Activated T-cell treated with anti-CD3 and anti-CD28 coated beads for 1 hour (primary cell): ENCODE measurements around the gene FRMPD3.
"Not testable (repeated sequence)": the region's sequence is repeated elsewhere in the genome, so short reads cannot be mapped to it uniquely, and the experiment has no call there.

ENCODE experiments used
- DNase-seq: peaks from one replicate; pipeline ENCODE4 v3.0.0-alpha.2; 2020; ENCODE audit warnings: low read depth

FRMPD3 gene

DNA sequence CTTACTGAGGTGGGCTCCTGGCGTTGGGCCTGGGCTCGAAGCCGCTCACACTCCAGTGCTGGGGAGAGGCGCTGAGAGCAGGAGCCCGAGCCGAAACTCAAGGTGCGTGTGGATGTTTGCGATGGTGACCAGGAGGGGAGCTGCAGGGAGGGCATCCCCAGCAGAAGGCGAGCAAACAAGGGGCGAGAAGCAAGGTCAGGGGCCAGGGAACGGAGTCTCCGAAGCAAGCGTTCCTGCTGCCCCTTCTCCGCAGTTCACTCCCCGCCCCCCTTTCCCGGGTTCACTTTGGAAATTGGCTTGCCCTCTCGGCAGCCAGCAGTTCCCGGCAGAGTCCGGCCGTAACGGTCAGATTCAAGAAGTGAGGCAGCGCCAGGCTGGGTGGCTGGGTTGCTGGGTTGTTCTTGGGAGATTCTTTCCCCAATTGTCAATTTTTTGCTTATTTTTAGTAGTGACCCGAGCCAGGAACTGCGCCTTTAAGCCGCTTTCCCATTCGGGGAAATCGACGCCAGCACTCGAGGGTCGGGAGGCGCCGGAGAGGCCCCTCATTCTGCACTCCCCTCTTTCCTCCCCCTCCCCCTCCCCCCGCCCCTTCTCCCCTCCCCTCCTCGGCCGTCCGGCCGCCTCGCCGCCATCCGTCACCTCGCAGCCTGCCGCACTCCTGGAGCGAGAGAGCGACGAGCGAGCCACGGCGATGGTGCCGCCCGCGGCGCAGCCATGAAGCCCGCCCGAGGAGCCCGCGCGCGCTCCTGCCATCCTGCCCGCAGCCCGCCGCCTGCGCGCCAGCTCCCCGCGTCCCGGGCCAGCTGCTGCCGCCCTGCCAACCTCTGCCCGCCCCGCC is at the start of gene FRMPD3:
Gene FRMPD3, plus strand, starts transcription at position 655 of the 838 bp plus-strand sequence. CDS start 76,937 bp downstream, outside the sequence.
- DNase-seq = no peak

- DNase-seq = no peak
Observed at GRCh38 chrX:107420571-107420970, 28.9 kb upstream of the FRMPD3 start.

GRCh38 chrX:107421337-107421861 is 28.1 kb upstream of the FRMPD3 start:
- no peak for DNase-seq

- peak; percentile 6 for DNase-seq
Observed at GRCh38 chrX:107429090-107429489, 20.4 kb upstream of the FRMPD3 start.

GRCh38 chrX:107440187-107440586 is 9.3 kb upstream of the FRMPD3 start:
- no peak for DNase-seq

DNA sequence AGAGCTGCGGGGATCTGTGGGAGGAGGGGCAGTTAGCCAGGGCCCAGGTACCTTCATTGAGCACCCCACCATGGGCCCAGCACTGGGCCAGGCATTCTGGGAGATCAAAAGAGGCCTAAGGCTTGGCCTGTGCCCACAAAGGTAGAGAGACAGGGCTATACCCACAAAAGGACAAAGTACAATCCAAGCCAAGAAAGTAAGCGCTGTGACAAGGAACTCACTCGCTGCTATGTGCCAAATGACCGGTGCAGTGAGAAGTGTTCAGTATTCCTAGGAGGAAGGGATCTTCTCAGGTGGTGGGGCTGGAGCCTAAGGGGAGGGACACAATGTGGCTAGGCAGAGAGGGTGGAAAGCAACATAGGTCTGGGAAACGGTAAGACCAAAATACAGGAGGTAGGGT is 8.8 kb upstream of the FRMPD3 start:
- DNase-seq = no peak

DNA sequence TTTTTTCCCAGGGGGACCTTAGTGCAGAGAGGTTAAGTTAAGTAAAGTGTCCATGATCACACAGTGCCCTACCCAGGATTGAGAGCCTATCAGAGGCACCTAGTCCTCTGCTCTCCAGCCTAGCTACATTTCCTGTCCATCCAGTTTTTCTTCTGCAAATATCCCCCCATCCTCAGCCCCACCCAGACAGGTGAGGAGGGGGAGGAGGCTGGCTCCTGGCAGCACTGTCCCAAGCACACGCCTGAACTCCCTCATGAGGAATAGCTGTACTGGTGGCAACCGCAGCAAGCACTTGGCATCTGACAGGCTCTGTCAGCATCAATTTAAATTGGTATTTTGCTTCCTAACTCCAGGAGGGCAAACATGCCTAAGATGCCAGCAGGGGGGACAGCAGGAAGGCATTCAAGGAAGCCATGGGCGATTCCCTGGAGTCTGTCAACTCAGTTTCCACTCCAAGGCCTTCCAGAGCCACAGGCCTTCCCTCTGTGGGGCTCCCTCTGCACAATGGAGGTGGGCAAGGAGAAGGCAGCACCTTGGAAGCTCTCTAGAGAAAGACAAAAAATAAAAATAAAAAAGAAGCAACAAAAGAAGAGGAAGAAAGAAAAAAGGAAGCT is 6.4 kb upstream of the FRMPD3 start:
- no peak for DNase-seq

- DNase-seq = no peak
Observed at GRCh38 chrX:107445146-107445545, 4.3 kb upstream of the FRMPD3 start.

DNA sequence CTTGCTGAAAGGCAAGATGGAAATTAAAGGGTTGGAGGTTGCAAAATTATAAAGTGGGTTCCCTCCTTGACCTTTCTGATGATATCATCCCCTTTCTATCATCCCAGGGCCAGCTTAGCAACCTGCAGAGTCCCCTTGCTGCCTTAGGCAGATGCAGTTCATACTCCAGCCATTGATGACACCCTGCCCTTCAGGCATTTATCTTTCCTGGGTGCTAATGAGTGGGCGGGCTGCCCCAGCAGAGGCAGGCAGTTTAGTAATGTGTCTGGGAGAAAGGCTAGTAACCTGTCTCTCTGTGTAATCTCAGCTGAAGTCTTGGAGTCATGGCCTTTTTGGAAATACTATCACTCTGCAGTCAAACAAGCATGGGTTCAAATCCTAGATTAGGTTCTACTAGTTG is 3.8 kb upstream of the FRMPD3 start:
- no peak for DNase-seq

GRCh38 chrX:107447642-107448041 is 1.8 kb upstream of the FRMPD3 start:
- no peak for DNase-seq

GRCh38 chrX:107448625-107448997 is 841 bp upstream of the FRMPD3 start:
- DNase-seq = no peak

DNA sequence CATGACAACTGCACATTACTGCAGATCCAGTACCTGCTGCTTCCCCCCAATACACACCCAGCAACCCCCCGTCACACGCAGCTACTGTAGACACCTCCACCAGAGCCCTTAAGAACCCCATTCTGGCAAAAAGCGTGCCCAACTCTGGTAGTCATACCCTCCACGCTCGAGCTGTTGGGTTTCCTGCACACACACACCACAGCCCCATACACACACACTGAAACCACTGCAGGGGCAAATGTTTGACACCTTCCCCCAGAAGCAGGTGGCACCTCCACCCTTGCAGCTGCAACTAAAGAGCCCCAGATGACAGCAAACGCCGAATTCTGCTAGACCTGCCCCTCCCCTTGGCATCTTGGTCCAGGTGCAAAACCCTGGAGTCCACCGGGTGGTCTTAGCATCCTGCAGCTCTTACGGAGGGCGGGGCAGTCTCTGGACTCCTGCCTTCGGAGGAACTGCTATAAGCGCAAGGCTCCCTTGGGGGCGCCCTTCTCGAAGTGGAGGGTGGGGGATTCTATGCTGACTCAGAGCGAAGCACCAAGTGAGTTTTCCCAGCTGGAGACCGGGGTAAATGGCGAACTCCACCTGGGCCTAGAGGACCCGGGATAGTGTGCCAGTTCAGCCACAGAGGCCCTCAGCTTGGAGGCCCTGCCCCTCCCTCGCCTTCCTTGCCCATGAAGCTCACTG is 1.5 kb downstream of the FRMPD3 start:
- DNase-seq = no peak

DNA sequence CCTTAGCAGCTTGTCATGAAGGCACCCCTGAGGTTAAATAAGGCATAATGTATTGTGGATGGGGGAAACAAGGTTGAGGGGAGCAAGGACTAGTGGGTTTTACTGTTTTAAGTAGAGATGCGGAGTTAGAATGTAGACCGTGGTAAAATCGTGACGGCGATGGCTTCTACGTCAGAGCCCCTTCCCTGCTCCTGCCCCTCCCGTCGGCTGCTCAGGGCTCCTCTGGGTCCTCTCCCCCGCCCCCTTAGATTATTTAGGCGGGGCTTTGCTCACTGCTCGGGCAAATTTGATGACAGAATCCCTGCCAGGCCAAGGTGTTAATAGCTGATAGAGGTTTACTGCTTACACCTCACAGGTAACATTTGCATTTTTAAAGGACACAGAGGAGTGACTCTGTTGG is 2.3 kb downstream of the FRMPD3 start:
- no peak for DNase-seq

DNA sequence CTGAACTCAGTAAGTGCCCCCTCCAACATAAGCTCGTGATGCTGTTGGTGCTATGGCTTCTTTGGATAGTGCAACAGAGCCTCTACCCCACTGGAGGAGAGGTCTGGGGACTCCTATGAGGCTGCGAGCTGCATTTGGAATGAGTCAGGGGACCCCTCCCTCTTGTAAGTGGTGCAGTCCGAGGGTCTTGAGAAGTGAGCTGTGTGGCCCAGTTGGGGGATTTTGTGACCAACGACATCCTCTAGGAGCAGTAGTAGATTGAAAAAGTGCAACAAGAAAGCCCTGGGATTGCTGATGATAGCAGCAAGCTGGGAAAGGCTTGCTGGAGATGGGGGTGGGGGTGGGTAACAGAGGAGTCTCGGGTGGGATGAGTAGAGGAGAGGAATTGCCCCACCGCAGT is 3.1 kb downstream of the FRMPD3 start:
- DNase-seq = no peak

GRCh38 chrX:107454302-107454701 is 4.8 kb downstream of the FRMPD3 start:
- no peak for DNase-seq

GRCh38 chrX:107457289-107457688 is 7.8 kb downstream of the FRMPD3 start:
- no peak for DNase-seq

- no peak for DNase-seq
Observed at GRCh38 chrX:107465932-107466620, 16.6 kb downstream of the FRMPD3 start.

GRCh38 chrX:107467271-107467670 is 17.8 kb downstream of the FRMPD3 start:
- DNase-seq = no peak

- DNase-seq = no peak
Observed at GRCh38 chrX:107470198-107470597, 20.7 kb downstream of the FRMPD3 start.

- no peak for DNase-seq
Observed at GRCh38 chrX:107470971-107471370, 21.5 kb downstream of the FRMPD3 start.

DNA sequence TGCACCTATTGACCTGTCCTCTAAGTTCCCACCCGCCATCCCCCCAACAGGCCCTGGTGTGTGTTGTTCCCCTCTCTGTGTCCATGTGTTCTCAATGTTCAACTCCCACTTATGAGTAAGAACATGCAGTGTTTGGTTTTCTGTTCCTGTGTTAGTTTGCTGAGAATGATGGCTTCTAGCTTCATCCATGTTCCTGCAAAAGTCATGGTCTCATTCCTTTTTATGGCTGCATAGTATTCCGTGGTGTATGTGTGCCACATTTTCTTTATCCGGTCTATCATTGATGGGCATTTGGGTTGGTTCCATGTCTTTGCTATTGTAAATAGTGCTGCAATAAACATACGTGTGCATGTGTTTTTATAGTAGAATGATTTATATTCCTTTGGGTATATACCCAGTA is 22.0 kb downstream of the FRMPD3 start:
- not testable (repeated sequence) for DNase-seq

- DNase-seq = no peak
Observed at GRCh38 chrX:107477406-107477805, 28.0 kb downstream of the FRMPD3 start.
